HG03045 (cell line): ENCODE results near the gene ZNF98.

Experiments used
- ATAC-seq: cut with Tn5 transposase; IDR thresholded peaks from one replicate; pipeline ENCODE4 v1.9.1; 2021; ENCODE audit warnings: mild to moderate bottlenecking, moderate library complexity; ENCODE audit not compliant: unreplicated experiment

The ZNF98 gene

GRCh38 chr19:22422211-22422610, at the start of gene ZNF98:
Gene ZNF98, minus strand, starts transcription at chr19:22422346. Its CDS starts 122 bp downstream, at chr19:22422224.
- no peak for ATAC-seq

GRCh38 chr19:22446605-22447004, 24.5 kb upstream of the ZNF98 start:
- ATAC-seq = no peak

- no peak for ATAC-seq
These were observed 15.9 kb upstream of the ZNF98 start for GRCh38 chr19:22438011-22438410.

DNA sequence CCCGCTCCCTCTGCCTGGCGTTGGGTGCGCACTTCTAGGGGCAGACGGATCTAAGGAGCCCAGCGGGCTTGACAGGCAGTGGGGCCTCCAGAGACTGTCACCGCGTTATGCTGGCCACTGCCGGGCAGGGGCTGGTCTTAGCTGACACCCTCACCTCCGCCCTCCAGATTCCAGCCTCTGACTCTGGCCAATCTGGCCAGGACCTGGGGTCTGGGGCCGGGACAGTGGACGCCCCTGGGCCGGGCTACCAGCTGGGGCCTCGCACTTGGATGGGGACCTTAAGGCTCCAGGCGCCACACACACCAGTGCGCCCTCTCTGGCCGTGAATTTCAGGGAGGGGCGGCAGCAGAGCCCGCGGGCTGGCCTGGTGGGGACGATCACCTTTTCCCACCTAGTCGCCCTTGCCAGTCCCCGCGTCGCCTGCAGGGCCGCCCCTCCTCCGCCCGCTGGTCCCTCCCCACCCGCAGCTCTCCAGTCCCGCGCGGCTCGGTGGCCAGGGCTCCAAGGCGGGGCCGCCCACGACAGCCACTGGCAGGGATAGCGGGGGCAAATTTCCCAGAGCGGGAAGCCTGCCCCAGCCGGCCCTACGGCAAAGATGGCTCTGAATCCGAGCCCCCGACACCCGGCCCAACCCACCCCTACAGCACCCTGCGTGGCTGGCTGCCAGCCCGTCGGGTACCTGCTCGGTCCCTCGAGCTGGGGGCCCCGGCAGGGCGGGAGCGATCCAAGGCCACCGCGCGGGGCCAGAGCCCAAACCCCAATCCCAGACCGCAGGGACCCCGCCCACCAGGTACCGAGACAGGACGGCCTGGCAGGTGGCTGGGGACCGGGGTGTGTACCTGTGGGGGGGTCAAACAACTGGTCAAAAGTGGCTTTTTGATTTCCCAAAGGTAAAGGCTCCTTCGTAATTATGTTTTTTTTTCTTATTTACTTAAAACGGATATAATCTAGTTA, 6.1 kb upstream of the ZNF98 start:
- ATAC-seq = no peak

DNA sequence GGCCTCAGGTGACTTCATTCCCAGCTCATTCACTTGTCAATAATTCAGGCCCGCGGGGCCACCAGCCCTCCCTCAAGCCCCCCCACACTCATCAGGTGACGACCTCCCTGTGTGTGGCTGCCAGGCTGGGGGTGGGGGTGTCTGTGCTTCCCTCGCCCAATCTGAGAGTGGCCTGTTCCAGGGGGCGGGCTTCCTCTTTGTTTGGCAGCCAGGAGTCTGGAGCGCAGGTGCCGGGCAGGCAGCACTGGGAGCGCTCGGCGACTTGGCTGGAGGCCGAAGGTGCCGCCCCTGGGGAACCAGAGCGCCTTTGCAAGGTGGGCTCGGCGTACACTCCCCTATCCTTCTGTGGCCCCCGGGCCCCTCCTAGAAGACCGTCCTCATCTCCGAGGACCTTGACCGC, 5.4 kb upstream of the ZNF98 start:
- ATAC-seq = no peak

GRCh38 chr19:22426901-22427300, 4.8 kb upstream of the ZNF98 start:
- ATAC-seq = no peak

DNA sequence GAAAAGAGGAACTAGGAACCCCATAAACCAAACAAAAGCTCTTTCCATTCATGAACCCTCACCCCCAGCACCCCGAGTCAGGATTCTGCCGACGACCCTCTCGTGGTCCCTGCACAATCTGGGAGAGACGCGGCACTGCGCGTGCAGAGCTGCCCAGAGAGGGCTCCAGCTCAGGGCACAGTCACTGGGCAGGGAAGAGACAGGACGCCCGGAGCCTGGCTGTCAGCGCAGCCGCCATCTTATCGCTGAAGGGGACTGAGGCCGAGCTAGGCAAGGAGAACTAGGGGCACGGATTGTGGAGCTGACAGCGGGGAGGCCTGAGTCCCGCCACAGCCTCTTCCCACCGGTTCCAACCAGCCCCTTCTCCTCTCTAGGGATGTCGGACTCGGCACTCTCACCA, 349 bp downstream of the ZNF98 start:
- ATAC-seq = no peak

DNA sequence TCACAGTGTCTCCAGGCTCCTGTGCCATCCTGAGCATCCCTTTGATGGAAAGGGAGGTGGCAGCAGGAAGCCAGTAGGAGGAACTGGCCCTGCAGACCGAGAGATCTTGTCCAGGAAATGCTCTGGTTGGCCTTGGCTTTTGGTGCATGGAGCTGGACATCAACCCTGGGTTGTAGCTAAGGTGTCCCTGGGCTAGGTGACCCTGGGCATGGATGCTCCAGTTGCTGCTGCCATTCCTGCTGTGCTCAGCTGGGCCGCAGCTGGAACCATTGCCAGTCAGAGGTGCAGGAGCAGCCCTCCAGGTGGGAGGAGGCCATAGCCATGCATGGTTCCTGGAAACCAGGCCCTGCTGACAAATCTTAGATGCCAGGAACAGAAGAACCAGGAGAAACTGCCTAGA, 67.5 kb downstream of the ZNF98 start:
- no peak for ATAC-seq
